Measurements from ENCODE around the gene TAF11L4. TPM values are rescaled to one million over a fixed set of nuclear protein-coding genes. Genes with fewer than 3 reads are reported as not detected.
"Not testable (repeated sequence)": the region's sequence is repeated elsewhere in the genome, so short reads cannot be mapped to it uniquely, and the experiment has no call there.

TAF11L4 gene
- total RNA-seq, 1 donor from 2014 or later, result not detected

DNA sequence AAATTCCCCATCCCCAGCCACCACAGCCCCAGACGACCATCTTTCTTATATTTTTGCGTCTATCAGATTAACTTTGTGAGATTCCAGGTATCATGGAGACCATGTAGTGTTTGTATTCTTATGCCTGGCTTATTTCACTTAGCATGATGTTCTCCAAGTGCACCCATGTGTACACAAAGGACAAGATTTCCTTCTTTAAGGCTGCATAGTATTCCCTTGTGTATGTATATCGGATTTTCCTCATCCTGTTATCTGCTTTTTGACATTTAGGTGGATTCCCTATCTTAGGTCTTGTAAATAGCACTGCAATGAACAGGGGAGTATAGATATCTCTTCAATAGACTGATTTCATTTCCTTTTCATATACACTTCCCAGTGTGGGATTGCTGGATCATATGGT is 28.8 kb upstream of the TAF11L4 start:
- no peak overlapping the region for H3K4me3 Mint-ChIP-seq
- DNase-seq (ENCODE audit: low spot score), result no peak
- Histone ChIP-seq H3K4me2 (no peak overlapping the region), H2AFZ (replicated peaks) (no peak overlapping the region), H3K4me3 (no peak overlapping the region), H3K27ac (no peak overlapping the region), H3K4me1 (no peaks in the 10 kb centered on the region), H3K79me2 (ENCODE audit: low read depth) (no peaks in the 10 kb centered on the region), H3K27me3 (no peaks in the 10 kb centered on the region), H3K36me3 (no peaks in the 10 kb centered on the region), H3K9ac (no peak overlapping the region), H3F3A (ENCODE audit: low read depth) (no peaks in the 10 kb centered on the region), H3K9me3 (ENCODE audit: low read depth) (no peaks in the 10 kb centered on the region), H4K20me1 (ENCODE audit: low read depth) (no peaks in the 10 kb centered on the region)
- H3K27me3 Mint-ChIP-seq (ENCODE audit: insufficient read depth, low read depth), result no peaks in the 10 kb centered on the region
- no peak overlapping the region for H3K27ac Mint-ChIP-seq
- peaks cover 3% of the 10 kb centered on the region for H3K9me3 Mint-ChIP-seq
- no peaks in the 10 kb centered on the region for H3K36me3 Mint-ChIP-seq
- TF ChIP-seq, protein P1, sequence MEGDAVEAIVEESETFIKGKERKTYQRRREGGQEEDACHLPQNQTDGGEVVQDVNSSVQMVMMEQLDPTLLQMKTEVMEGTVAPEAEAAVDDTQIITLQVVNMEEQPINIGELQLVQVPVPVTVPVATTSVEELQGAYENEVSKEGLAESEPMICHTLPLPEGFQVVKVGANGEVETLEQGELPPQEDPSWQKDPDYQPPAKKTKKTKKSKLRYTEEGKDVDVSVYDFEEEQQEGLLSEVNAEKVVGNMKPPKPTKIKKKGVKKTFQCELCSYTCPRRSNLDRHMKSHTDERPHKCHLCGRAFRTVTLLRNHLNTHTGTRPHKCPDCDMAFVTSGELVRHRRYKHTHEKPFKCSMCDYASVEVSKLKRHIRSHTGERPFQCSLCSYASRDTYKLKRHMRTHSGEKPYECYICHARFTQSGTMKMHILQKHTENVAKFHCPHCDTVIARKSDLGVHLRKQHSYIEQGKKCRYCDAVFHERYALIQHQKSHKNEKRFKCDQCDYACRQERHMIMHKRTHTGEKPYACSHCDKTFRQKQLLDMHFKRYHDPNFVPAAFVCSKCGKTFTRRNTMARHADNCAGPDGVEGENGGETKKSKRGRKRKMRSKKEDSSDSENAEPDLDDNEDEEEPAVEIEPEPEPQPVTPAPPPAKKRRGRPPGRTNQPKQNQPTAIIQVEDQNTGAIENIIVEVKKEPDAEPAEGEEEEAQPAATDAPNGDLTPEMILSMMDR (IDR thresholded peaks at IDR 0.05), result no peak
- TF ChIP-seq EZH2 (IDR thresholded peaks at IDR 0.05) (no peak), EZH2phosphoT487 (IDR thresholded peaks at IDR 0.05) (no peak)
- no peaks in the 10 kb centered on the region for H3K4me1 Mint-ChIP-seq

DNA sequence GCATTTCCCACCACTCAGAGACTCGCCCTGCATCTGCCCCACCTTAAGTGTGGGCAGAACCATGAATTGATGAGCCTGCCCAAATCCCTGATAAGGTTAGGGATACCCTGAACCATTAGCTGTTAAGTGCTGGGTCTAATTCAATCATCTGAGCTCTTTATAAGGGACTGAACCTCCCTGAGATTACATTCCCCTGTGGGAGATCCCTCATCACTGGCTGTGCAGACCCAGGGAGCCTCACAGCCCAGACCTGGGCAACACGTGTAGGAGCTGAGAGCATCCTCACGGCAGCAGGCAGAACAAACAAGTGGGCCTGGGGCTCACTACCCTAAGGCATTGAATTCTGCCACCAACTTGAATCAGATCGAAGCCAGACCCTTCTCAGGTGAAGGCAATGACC is 24.2 kb upstream of the TAF11L4 start:
- H3K79me2 ChIP-seq (ENCODE audit: low read depth), result no peaks in the 10 kb centered on the region
- no peaks in the 10 kb centered on the region for H3K36me3 Mint-ChIP-seq

DNA sequence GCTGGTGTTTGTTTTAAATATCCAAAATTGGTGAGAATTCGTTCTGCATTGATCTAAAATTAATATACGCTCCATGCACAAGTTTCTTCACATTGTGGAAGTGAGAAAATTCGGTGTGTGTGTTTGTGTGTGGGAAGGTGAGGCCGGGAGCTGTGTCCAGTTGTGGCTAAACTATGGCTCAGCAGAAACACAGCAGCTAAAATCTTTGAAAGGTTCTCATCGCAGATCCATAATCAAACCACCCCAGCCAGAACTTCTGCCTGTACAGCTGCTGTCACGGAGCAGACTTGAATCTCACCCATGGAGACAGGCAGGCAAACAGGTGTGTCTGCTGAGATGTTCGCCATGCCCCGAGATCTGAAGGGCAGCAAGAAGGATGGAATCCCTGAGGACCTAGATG is 23.7 kb upstream of the TAF11L4 start, which contains the start of gene TAF11L2:
TAF11L2 (plus strand) TSS at position 301 of the 400 bp plus-strand sequence.
- H3K9me3 Mint-ChIP-seq; H4K20me1 ChIP-seq (ENCODE audit: low read depth); H3K9me3 ChIP-seq (ENCODE audit: low read depth); DNase-seq (ENCODE audit: low spot score); H3K4me3 Mint-ChIP-seq; H3K4me1 ChIP-seq; H3K9ac ChIP-seq; H3K36me3 Mint-ChIP-seq; H3F3A ChIP-seq (ENCODE audit: low read depth); H3K79me2 ChIP-seq (ENCODE audit: low read depth); H3K4me3 ChIP-seq; H3K4me2 ChIP-seq; H3K27me3 Mint-ChIP-seq (ENCODE audit: insufficient read depth, low read depth); H3K27me3 ChIP-seq; H3K4me1 Mint-ChIP-seq; H3K27ac ChIP-seq; H2AFZ ChIP-seq (replicated peaks); H3K36me3 ChIP-seq: not testable (repeated sequence)
- H3K27ac Mint-ChIP-seq, result peak within 1 kb of the TSS; percentile 72

More for the DNA sequence above, 24.2 kb upstream of the TAF11L4 start:
- Histone ChIP-seq H3K27me3 (no peaks in the 10 kb centered on the region), H3K27ac (no peak overlapping the region), H3K4me2 (no peak overlapping the region), H3F3A (ENCODE audit: low read depth) (no peaks in the 10 kb centered on the region), H3K4me3 (no peak overlapping the region), H3K4me1 (no peaks in the 10 kb centered on the region), H3K36me3 (no peaks in the 10 kb centered on the region), H2AFZ (replicated peaks) (no peak overlapping the region), H3K9me3 (ENCODE audit: low read depth) (no peaks in the 10 kb centered on the region), H4K20me1 (ENCODE audit: low read depth) (no peaks in the 10 kb centered on the region), H3K9ac (no peak overlapping the region)
- Mint-ChIP-seq H3K4me1 (no peaks in the 10 kb centered on the region), H3K27ac (no peak overlapping the region), H3K9me3 (no peaks in the 10 kb centered on the region), H3K27me3 (ENCODE audit: insufficient read depth, low read depth) (peaks cover 5% of the 10 kb centered on the region), H3K4me3 (no peak overlapping the region)
- no peak for DNase-seq (ENCODE audit: low spot score)
- TF ChIP-seq EZH2phosphoT487 (IDR thresholded peaks at IDR 0.05), result no peak
- TF ChIP-seq, protein P1 (IDR thresholded peaks at IDR 0.05), result no peak
- TF ChIP-seq EZH2 (IDR thresholded peaks at IDR 0.05), result no peak

DNA sequence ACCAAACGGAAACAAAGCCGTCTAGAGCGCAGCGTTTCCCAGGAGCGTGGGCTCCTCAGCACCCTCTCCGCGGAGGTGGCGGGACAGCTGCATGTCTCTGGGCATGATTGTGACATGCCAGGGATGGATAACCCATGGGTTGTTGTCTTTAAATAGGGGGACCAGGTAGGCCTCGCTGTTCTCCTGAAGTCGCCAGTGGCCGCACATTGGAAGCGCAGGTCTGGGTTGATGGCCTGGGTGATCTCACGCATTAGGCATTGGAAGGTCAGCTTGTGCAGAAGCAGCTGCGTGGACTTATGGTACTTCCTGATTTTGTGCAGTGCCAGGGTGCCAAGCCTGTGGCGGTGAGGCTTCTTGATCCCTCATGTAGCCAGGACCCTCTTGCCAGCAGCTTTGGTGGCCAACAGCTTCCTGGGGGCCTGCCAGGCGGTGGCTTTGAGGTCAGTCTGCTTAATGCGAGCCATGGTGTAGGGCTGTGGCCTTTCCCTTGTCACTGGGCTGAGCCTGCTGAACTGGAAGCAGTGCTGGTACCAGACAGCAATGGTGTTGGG is 9.8 kb upstream of the TAF11L4 start:
- H3K4me3 ChIP-seq, result no peak overlapping the region
- Mint-ChIP-seq H3K4me3 (no peak overlapping the region), H3K36me3 (no peaks in the 10 kb centered on the region), H3K4me1 (peaks cover 6% of the 10 kb centered on the region), H3K27ac (no peak overlapping the region), H3K27me3 (ENCODE audit: insufficient read depth, low read depth) (peaks cover 2% of the 10 kb centered on the region), H3K9me3 (no peaks in the 10 kb centered on the region)
- no peak overlapping the region for H3K4me2 ChIP-seq
- H3K27ac ChIP-seq, result no peak overlapping the region
- H3K36me3 ChIP-seq, result no peaks in the 10 kb centered on the region
- H3K4me1 ChIP-seq, result no peaks in the 10 kb centered on the region
- no peaks in the 10 kb centered on the region for H3F3A ChIP-seq (ENCODE audit: low read depth)
- H2AFZ ChIP-seq (replicated peaks), result no peak overlapping the region
- H4K20me1 ChIP-seq (ENCODE audit: low read depth), result no peaks in the 10 kb centered on the region
- no peak overlapping the region for H3K9ac ChIP-seq
- no peaks in the 10 kb centered on the region for H3K27me3 ChIP-seq
- no peaks in the 10 kb centered on the region for H3K9me3 ChIP-seq (ENCODE audit: low read depth)
- no peak for DNase-seq (ENCODE audit: low spot score)
- no peaks in the 10 kb centered on the region for H3K79me2 ChIP-seq (ENCODE audit: low read depth)
- TF ChIP-seq EZH2phosphoT487 (IDR thresholded peaks at IDR 0.05) (no peak), EZH2 (IDR thresholded peaks at IDR 0.05) (no peak)
- TF ChIP-seq, protein P1 (IDR thresholded peaks at IDR 0.05), result no peak

DNA sequence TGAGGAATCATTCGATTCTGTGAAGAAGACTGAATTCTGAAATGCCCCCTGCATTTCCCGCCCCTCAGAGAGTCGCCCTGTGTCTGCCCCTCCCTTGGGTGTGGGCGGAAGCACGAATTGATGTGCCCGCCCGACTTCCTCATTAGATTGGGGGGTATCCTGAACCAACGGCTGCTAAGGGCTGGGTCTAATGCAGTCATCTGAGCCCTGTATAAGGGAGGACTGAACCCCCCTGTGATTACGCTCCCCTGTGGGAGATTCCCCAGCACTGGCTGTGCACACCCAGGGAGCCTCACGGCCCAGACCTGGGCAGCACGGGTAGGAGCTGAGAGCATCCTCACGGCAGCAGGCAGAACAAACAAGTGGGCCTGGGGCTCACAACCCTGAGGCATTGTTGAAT is 4.1 kb upstream of the TAF11L4 start:
- not testable (repeated sequence) for H3K79me2 ChIP-seq (ENCODE audit: low read depth); DNase-seq (ENCODE audit: low spot score); H3K4me3 ChIP-seq; H3K4me2 ChIP-seq; H3K27me3 ChIP-seq; H3K9me3 ChIP-seq (ENCODE audit: low read depth); H3K4me1 ChIP-seq; H3K36me3 Mint-ChIP-seq; H3K9me3 Mint-ChIP-seq; H3K27me3 Mint-ChIP-seq (ENCODE audit: insufficient read depth, low read depth); H3F3A ChIP-seq (ENCODE audit: low read depth); H2AFZ ChIP-seq (replicated peaks); H3K36me3 ChIP-seq; H3K4me3 Mint-ChIP-seq; H3K9ac ChIP-seq; H3K4me1 Mint-ChIP-seq; H3K27ac Mint-ChIP-seq; H3K27ac ChIP-seq; H4K20me1 ChIP-seq (ENCODE audit: low read depth)

DNA sequence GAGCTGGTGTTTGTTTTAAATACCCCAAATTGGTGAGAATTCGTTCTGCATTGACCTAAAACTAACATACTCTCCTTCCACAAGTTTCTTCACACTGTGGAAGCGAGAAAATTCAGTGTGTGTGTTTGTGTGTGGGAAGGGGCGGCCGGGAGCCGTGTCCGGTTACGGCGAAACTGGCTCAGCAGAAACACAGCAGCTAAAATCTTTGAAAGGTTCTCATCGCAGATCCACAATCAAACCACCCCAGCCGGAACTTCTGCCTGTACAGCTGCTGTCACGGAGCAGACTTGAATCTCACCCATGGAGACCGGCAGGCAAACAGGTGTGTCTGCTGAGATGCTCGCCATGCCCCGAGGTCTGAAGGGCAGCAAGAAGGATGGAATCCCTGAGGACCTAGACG is 3.5 kb upstream of the TAF11L4 start, which contains the start of gene TAF11L3:
TAF11L3 (plus strand) TSS at position 301 of the 400 bp plus-strand sequence.
- DNase-seq (ENCODE audit: low spot score); H3K4me1 ChIP-seq; H3K36me3 ChIP-seq; H2AFZ ChIP-seq (replicated peaks); H3F3A ChIP-seq (ENCODE audit: low read depth); H3K9me3 Mint-ChIP-seq; H3K4me3 Mint-ChIP-seq; H3K4me1 Mint-ChIP-seq; H3K4me2 ChIP-seq; H3K27ac Mint-ChIP-seq; H3K79me2 ChIP-seq (ENCODE audit: low read depth); H3K36me3 Mint-ChIP-seq; H3K4me3 ChIP-seq; H3K27ac ChIP-seq; H4K20me1 ChIP-seq (ENCODE audit: low read depth); H3K27me3 Mint-ChIP-seq (ENCODE audit: insufficient read depth, low read depth); H3K9ac ChIP-seq; H3K27me3 ChIP-seq; H3K9me3 ChIP-seq (ENCODE audit: low read depth): not testable (repeated sequence)
